Measurements from ENCODE around the gene THUMPD1. TPM values are rescaled to one million over a fixed set of nuclear protein-coding genes. Genes with fewer than 3 reads are reported as not detected.
"Not testable (repeated sequence)": the region's sequence is repeated elsewhere in the genome, so short reads cannot be mapped to it uniquely, and the experiment has no call there.

THUMPD1 gene
- total RNA-seq, 4 donors from 2014 or later, result 40.5 to 73.7 (median 67.0) TPM

DNA sequence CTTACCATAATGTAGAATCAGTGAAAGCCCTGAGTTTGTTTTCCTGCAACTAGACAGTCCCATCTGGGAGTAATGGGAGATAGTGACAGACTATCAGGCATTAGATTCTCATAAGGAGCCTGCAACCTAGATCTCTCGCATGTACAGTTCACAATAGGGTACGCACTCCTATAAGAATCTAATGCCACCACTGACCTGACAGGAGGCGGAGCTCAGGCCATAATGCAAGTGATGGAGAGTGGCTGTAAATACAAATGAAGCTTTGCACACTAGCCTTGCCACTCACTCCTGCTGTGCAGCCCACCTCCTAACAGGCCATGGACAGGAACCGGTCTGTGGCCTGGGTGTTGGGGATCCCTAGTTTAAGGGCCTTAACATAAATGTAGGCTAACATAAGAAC lies 21.4 kb downstream of the THUMPD1 start:
- intact Hi-C loops (cut with DNase I; ENCODE audit: low total_unique reads), result no loop called here
- DNase-seq (ENCODE audit: low spot score in 2 of 2), result no peak
- 93 to 94% methylated on average over 4 of the region's 4 CpGs for WGBS, 2 donors
- TF ChIP-seq, protein P1, sequence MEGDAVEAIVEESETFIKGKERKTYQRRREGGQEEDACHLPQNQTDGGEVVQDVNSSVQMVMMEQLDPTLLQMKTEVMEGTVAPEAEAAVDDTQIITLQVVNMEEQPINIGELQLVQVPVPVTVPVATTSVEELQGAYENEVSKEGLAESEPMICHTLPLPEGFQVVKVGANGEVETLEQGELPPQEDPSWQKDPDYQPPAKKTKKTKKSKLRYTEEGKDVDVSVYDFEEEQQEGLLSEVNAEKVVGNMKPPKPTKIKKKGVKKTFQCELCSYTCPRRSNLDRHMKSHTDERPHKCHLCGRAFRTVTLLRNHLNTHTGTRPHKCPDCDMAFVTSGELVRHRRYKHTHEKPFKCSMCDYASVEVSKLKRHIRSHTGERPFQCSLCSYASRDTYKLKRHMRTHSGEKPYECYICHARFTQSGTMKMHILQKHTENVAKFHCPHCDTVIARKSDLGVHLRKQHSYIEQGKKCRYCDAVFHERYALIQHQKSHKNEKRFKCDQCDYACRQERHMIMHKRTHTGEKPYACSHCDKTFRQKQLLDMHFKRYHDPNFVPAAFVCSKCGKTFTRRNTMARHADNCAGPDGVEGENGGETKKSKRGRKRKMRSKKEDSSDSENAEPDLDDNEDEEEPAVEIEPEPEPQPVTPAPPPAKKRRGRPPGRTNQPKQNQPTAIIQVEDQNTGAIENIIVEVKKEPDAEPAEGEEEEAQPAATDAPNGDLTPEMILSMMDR (IDR thresholded peaks at IDR 0.05), result no peak
- TF ChIP-seq POLR2A (IDR thresholded peaks at IDR 0.05), result no peak
- no peak overlapping the region for H3K4me3 ChIP-seq (ENCODE audit: low read depth, poor library complexity, severe bottlenecking)

DNA sequence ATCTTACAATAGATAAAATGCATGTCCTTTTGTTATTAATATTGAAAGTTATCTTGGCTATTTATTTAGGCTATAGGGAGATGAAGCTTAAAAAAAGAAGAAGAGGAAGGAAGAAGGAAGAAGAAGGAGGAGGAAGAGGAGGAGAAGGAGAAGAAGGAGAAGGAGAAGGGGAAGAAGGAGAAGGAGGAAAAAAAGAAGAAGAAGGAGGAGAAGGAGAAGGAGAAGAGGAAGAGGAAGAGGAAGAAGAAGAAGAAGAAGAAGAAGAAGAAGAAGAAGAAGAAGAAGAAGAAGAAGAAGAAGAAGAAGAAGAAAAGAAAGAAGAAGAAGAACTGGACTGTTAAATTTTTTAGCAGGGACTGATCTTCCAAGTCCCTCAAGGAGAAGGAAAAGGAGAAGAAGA lies 23.9 kb downstream of the THUMPD1 start:
- H3K4me3 ChIP-seq (ENCODE audit: low read depth, poor library complexity, severe bottlenecking); intact Hi-C loops (cut with DNase I; ENCODE audit: low total_unique reads); DNase-seq (ENCODE audit: low spot score in 2 of 2): not testable (repeated sequence)

DNA sequence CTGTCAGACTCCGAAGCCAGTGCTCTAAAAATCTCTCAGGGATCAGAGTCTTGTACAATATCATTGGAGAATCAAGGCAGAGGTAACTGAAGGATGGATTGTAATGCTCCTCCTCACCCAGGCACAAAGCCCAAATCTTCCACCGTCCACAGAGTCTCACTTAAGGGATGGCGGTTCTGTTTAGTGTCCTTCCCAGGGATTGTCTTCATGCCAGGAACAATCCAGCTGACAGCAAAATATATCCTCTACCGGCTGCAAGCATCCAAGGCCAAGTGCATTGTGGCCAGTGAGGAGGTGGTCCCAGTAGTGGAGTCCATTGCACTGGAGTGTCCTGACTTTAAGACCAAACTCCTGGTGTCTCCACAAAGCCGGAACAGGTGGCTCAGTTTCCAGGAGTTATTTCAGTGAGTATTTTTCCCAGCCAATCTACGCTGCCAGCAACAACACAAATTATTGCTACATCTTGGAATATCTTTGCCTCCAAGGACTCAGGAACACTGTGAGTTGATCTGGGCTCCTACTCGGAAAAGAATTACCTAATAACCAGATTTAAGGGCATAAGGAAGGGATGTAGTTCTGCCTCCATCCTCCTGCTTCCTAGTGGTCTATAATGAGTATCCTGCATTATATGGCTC lies 30.2 kb downstream of the THUMPD1 start:
- DNase-seq (ENCODE audit: low spot score in 2 of 2), result no peak
- intact Hi-C loops (cut with DNase I; ENCODE audit: low total_unique reads), result no loop called here
- 82 to 85% methylated on average over 7 of the region's 7 CpGs for WGBS, 2 donors
- no peak overlapping the region for H3K4me3 ChIP-seq (ENCODE audit: low read depth, poor library complexity, severe bottlenecking)
- TF ChIP-seq, protein P1 (IDR thresholded peaks at IDR 0.05), result no peak
- TF ChIP-seq POLR2A (IDR thresholded peaks at IDR 0.05), result no peak

DNA sequence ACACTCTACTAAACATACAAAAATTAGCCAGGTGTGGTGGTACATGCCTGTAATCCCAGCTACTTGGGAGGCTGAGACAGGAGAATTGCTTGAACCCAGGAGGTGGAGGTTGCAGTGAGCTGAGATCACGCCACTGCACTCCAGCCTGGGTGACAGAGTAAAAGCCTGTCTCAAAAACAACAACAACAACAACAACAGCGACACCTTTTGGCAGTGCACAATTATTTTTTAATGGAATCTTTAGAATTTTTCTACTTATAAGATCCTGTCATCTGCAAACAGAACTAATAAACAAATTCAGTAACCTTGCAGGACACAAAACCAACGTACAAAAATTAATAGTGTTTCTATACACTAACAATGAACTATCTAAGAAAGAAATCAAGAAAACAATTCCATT lies 33.5 kb downstream of the THUMPD1 start:
- 24 to 30% methylated on average over 3 of the region's 3 CpGs for WGBS, 2 donors
- DNase-seq (ENCODE audit: low spot score in 2 of 2); H3K4me3 ChIP-seq (ENCODE audit: low read depth, poor library complexity, severe bottlenecking); intact Hi-C loops (cut with DNase I; ENCODE audit: low total_unique reads): not testable (repeated sequence)

DNA sequence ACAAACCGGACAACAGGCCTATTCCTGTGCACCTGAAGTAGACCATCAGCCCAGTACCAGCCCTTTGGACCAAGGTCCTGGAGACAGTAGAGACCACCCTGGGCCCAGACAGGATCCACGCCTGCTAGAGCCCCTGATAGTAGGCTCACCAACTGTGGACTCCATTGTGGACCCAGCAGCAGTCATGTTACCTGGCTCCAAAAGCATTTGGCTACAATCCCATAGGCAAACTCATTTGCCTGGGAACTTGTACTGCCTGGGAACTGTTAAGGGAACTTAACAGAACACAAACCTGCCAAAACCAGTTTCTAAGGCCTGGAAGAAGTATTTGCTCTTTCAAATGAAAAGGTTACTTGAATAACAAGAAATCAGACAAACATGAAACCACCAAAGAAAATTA lies 34.2 kb downstream of the THUMPD1 start:
- intact Hi-C loops (cut with DNase I; ENCODE audit: low total_unique reads), result no loop called here
- no peak overlapping the region for H3K4me3 ChIP-seq (ENCODE audit: low read depth, poor library complexity, severe bottlenecking)
- TF ChIP-seq, protein P1 (IDR thresholded peaks at IDR 0.05), result no peak
- no peak for TF ChIP-seq POLR2A (IDR thresholded peaks at IDR 0.05)
- WGBS, 2 donors, result 96 to 100% methylated on average over 2 of the region's 2 CpGs
- DNase-seq (ENCODE audit: low spot score in 2 of 2), result no peak

DNA sequence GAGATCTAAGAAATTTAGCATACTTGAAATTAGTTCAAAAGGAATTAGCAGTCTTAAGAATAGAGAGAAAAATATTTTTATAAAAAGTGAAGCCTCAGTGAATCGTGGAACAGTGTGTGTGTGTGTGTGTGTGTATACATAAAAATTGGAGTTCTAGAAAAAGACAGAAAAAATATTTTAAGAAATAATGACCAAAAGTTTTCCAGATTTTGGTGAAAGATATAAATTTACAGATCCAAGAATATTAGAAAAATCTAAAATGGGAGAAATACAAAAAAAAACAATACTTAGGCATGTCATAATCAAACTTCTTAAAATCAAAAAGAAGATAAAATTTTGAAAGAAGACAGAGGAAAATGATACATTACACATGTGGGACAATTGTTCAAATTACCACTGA lies 35.6 kb downstream of the THUMPD1 start:
- intact Hi-C loops (cut with DNase I; ENCODE audit: low total_unique reads); H3K4me3 ChIP-seq (ENCODE audit: low read depth, poor library complexity, severe bottlenecking); DNase-seq (ENCODE audit: low spot score in 2 of 2): not testable (repeated sequence)
- WGBS, 2 donors, result 79 to 85% methylated on average over 1 of the region's 1 CpG

DNA sequence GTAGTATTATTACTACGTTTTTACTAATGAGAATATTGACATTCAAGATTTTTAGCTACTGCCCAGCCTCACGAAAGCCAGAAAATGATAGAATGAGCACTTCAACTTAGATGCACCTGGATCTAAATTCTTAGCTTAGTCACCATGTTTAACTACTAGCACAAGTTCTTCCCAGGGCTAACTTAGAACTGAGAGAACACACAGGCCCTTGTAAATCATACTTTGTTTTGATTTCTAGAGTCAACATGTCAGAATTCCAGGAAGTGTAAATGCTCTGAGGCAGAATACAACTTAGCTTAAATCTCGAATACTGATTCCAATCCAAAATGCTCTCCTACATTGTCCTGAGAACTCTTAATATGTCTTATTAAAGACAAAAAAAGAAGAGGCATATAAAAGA lies 37.3 kb downstream of the THUMPD1 start:
- H3K4me3 ChIP-seq (ENCODE audit: low read depth, poor library complexity, severe bottlenecking), result no peak overlapping the region
- TF ChIP-seq, protein P1 (IDR thresholded peaks at IDR 0.05), result no peak
- no peak for TF ChIP-seq POLR2A (IDR thresholded peaks at IDR 0.05)
- intact Hi-C loops (cut with DNase I; ENCODE audit: low total_unique reads), result no loop called here
- no peak for DNase-seq (ENCODE audit: low spot score in 2 of 2)
- WGBS, 2 donors, result 51 to 64% methylated on average over 3 of the region's 3 CpGs

DNA sequence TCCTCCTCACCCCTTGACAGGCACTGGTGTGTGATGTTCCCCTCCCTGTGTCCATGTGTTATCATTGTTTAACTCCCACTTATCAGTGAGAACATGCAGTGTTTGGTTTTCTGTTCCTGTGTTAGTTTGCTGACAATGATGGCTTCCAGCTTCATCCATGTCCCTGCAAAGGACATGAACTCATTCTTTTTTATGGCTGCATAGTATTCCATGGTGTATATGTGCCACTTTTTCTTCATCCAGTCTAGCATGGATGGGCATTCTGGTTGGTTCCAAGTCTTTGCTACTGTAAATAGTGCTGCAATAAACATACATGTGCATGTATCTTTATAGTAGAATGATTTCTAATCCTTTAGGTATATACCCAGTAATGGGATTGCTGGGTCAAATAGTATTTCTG lies 39.9 kb downstream of the THUMPD1 start:
- H3K4me3 ChIP-seq (ENCODE audit: low read depth, poor library complexity, severe bottlenecking); DNase-seq (ENCODE audit: low spot score in 2 of 2); intact Hi-C loops (cut with DNase I; ENCODE audit: low total_unique reads): not testable (repeated sequence)
